Stimulated activated CD4-positive, alpha-beta T cell treated with anti-CD3 and anti-CD28 coated beads, TNF-alpha, amount 100 ng/mL, for 4 hours (primary cell): Measurements from ENCODE around the gene RABGAP1L.
"Not testable (repeated sequence)": the region's sequence is repeated elsewhere in the genome, so short reads cannot be mapped to it uniquely, and the experiment has no call there.

ENCODE experiments used
- DNase-seq, 3 experiments: peaks; one replicate each; pipeline ENCODE4 v3.0.0-alpha.2; 2020; ENCODE audit warnings: low read depth in 3 of 3

The RABGAP1L gene

GRCh38 chr1:174153085-174153824 is 6.1 kb upstream of the RABGAP1L start:
- no peak for DNase-seq

- no peak for DNase-seq
Observed at GRCh38 chr1:174153825-174154107, 5.6 kb upstream of the RABGAP1L start.

- DNase-seq, result no peak
Observed at GRCh38 chr1:174156437-174156836, 2.9 kb upstream of the RABGAP1L start.

- DNase-seq, result no peak
Observed at GRCh38 chr1:174157157-174157806, 2.0 kb upstream of the RABGAP1L start.

- peak in 1 of 3 experiments; percentile 8 for DNase-seq
Observed at GRCh38 chr1:174158767-174159251, 511 bp upstream of the RABGAP1L start.

GRCh38 chr1:174160109-174160473 is 771 bp downstream of the RABGAP1L start:
- peak in 1 of 3 experiments; percentile 11 for DNase-seq

GRCh38 chr1:174160603-174161002 is 1.3 kb downstream of the RABGAP1L start:
- DNase-seq, result no peak

GRCh38 chr1:174161813-174162212 is 2.5 kb downstream of the RABGAP1L start:
- no peak for DNase-seq

- DNase-seq, result no peak
Observed at GRCh38 chr1:174164826-174165225, 5.5 kb downstream of the RABGAP1L start.

- DNase-seq, result no peak
Observed at GRCh38 chr1:174165471-174166137, 6.3 kb downstream of the RABGAP1L start.

- no peak for DNase-seq
Observed at GRCh38 chr1:174166530-174167264, 7.4 kb downstream of the RABGAP1L start.

- no peak for DNase-seq
Observed at GRCh38 chr1:174167265-174167803, 8.0 kb downstream of the RABGAP1L start.

GRCh38 chr1:174169342-174169741 is 10.0 kb downstream of the RABGAP1L start:
- no peak for DNase-seq

GRCh38 chr1:174171073-174171472 is 11.8 kb downstream of the RABGAP1L start:
- DNase-seq, result no peak

- no peak for DNase-seq
Observed at GRCh38 chr1:174174461-174175329, 15.4 kb downstream of the RABGAP1L start.

- not testable (repeated sequence) for DNase-seq
Observed at GRCh38 chr1:174178459-174178858, 19.1 kb downstream of the RABGAP1L start.

GRCh38 chr1:174189428-174190062 is 30.2 kb downstream of the RABGAP1L start:
- DNase-seq, result no peak

GRCh38 chr1:174190691-174191199 is 31.4 kb downstream of the RABGAP1L start:
- no peak for DNase-seq

- DNase-seq, result no peak
Observed at GRCh38 chr1:174191349-174191862, 32.1 kb downstream of the RABGAP1L start.

GRCh38 chr1:174194461-174194860 is 35.1 kb downstream of the RABGAP1L start:
- no peak for DNase-seq
